Mesendoderm (in vitro differentiated cells): ENCODE data around the gene UQCRFS1. TPM values are rescaled to one million over a fixed set of nuclear protein-coding genes. Genes with fewer than 3 reads are reported as not detected.

Source experiments
- small RNA-seq: library from polyadenylated mRNA; stranded (forward); fragments of <200 nt; extraction: miRNeasy Mini kit (QIAGEN cat#:217004); gene quantifications from one replicate; pipeline ENCODE3, GENCODE V24; 2013; ENCODE audit not compliant: insufficient read depth

The UQCRFS1 gene

Small RNA genes lying within 50 kb of the gene (small RNA-seq; reads per million reads assigned to genes)
- not detected for gene RN7SL340P
